Erythroblast (primary cell): Measurements from ENCODE around the gene NKAPD1.
A peak's percentile ranks its signal among the peaks of the same experiment; 100 is the strongest.
"Not testable (repeated sequence)": the region's sequence is repeated elsewhere in the genome, so short reads cannot be mapped to it uniquely, and the experiment has no call there.

Experiments
- DNase-seq, 2 experiments: peaks; one replicate each; lab custom pipeline; 2025; lab: John Stamatoyannopoulos, UW
- GATA1 ChIP-seq: IDR thresholded peaks from 2 replicates; pipeline ENCODE4 v1.6.1; 2011; ENCODE audit warnings: low read depth, mild to moderate bottlenecking, control low read depth, low read length, moderate library complexity
- POLR2A ChIP-seq: IDR thresholded peaks from 2 replicates; pipeline ENCODE4 v1.6.1; 2011; ENCODE audit warnings: mild to moderate bottlenecking, low read length

Gene NKAPD1

DNA sequence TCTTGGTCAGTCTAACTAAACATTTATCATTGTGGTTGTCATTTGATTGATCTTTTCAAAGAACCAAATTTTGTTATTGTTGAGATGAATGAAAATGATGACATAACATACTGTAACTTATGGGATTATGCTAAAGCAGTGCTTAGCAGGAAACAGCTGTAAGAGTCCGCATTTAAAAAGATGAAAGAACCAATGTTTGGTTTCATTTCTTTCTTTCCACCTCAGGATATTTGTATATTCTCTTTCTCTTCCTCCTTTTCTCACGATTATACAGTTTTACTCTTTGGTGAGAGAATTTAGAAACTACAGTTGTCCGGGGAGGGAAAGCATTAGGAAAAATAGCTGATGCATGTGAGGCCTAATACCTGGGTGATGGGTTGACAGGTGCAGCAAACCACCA lies 23.4 kb upstream of the NKAPD1 start:
- no peak for TF ChIP-seq POLR2A
- no peak for TF ChIP-seq GATA1
- no peak for DNase-seq

- no peak for DNase-seq
- TF ChIP-seq GATA1 (no peak), POLR2A (no peak)
These were observed 22.3 kb upstream of the NKAPD1 start for GRCh38 chr11:112051768-112052167.

GRCh38 chr11:112057170-112057569 lies 16.9 kb upstream of the NKAPD1 start:
- TF ChIP-seq POLR2A = no peak
- TF ChIP-seq GATA1 = no peak
- no peak for DNase-seq

DNA sequence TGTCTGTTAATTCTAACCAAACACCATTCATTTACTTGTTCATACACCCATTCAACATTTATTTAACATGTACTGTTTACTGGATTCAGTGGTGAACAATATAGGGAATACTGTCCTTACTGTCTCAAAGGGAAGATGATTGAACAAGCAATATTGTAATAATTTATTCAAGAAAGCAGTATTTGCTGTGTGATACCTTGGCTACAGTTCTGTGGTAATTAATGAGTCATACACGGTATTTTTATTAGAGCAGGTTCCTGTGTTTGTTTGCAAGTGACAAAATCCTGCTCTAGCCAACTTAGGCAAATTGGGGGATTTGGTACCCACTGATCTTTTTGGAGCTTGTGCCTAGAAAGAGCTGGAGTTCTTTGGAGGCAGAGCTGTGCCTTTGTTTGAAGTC lies 16.0 kb upstream of the NKAPD1 start:
- TF ChIP-seq GATA1 = no peak
- TF ChIP-seq POLR2A = no peak
- DNase-seq = no peak

DNA sequence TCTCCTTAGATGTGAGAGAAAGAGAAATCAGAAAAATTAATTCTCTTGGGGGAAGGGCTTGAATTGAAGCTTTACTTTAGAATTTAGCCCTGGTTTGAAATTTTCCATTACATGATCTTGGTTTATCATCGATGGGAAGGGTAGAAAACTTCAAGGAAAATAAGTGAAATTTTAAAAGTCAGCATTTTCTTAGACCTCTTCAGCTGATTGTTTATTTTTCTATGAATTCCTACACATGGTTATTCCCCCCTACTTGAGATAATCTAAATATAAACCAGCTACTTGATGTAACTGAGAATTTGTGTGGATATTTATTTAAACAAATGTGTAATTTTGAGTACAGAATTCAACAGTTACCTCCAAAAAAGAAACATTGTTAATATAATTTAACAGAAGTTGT lies 11.2 kb upstream of the NKAPD1 start:
- no peak for DNase-seq
- TF ChIP-seq POLR2A (no peak), GATA1 (no peak)

GRCh38 chr11:112082729-112083128 lies 8.6 kb downstream of the NKAPD1 start:
- no peak for DNase-seq
- TF ChIP-seq POLR2A (no peak), GATA1 (no peak)

- peak; percentile 71 to 77 for DNase-seq
- TF ChIP-seq POLR2A = no peak
- no peak for TF ChIP-seq GATA1
These were observed 11.8 kb downstream of the NKAPD1 start for GRCh38 chr11:112085822-112086421.

DNA sequence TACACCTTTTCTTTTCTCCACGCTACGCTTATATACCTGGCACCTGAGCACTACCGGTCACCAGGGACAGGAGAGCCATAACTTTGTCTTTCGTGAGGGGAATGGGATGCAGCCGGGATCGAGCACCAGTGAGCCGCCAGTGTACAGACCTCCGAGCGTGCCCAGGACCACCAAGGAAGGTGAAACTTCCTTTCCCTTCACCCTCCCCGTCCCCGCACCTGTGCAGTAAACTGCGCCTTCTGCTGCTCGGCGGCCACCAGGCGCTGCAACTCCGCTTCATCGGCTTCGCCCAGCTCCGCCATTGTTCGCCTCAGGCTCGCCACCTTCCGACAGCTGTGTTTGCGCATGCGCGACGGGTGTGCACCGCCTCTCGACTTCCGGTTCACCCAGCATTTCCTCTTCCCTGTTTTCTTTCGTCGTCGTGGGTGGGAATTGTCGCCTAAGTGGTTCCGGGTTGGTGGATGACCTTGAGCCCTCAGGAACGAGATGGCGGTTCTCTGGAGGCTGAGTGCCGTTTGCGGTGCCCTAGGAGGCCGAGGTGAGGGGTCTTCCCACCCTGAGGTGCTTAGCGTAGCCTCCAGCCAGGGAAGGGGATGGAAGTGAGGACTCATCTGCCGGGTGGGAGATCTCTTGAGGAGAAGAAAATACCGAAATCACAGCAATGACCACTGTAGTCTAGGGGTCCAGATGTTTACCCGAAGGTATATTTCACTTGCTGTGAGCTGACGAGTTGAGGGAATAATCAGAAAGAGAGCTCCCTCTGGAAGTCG lies 12.5 kb downstream of the NKAPD1 start, which contains the start of the genes SDHD and TIMM8B:
Gene SDHD, plus strand, starts transcription at position 452 of the 770 bp plus-strand sequence. Its CDS starts 35 bp downstream, at position 487.
Gene TIMM8B, minus strand, starts transcription at position 335 of the 770 bp plus-strand sequence. Its CDS starts 33 bp downstream, at position 302.
- DNase-seq = peak; percentile 98 to 99
- TF ChIP-seq POLR2A (peak; percentile 93), GATA1 (no peak)

DNA sequence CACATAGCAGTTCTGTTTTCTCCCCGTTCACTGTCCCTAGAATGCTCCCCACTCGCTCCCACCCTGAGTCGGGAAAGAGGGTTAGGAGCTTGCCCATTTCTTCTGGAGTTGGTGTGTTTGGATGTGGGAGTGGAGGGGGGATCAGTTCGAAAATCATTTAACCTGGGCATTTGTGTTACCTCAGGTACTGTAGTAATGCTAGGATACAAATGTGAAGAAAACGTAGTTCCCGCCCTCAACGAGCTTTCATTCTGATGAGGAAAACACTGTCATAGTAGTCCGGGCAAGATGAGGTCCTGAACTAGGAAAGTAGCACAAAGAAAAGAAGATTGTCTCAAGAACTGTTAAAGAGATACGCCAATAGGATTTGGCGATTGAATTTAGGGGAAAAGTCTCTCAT lies 13.1 kb downstream of the NKAPD1 start:
- TF ChIP-seq GATA1 (no peak), POLR2A (no peak)
- DNase-seq = peak; percentile 37 to 50

- not testable (repeated sequence) for DNase-seq
These were observed 21.2 kb downstream of the NKAPD1 start for GRCh38 chr11:112095302-112095701.

GRCh38 chr11:112096194-112096593 lies 22.1 kb downstream of the NKAPD1 start:
- TF ChIP-seq POLR2A (no peak), GATA1 (no peak)
- no peak for DNase-seq

DNA sequence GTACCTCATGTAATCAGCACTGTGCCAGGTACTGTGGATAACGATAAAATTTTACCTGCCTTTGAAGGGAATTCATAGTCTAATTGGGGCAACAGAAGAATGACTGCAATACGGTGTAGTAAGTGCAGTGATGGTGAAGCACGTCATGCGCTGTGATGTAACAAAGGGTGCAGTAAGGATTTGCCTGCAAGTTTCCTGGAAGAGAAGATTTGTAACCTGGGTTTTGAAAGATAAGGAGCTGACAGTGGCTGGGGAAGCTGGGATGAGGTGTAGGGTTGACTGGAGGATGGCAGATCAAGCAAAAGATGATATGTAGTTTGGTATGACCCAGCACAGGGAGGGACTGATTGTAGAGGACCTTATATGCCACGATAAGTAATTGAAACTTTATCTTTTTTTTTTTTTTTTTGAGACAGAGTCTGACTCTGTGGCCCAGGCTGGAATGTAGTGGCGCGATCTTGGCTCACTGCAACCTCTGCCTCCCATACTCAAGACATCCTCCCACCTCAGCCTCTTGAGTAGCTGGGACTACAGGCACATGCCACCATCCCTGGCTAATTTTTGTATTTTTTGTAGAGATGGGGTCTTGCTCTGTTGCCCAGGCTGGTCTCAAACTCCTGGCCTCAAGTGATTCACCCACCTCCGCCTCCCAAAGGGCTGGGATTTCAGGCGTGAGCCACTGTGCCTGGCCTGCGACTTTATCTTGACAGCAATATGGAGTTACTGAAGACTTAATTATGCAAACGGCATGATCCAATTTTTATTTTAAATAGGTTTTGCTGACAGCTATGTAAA lies 23.8 kb downstream of the NKAPD1 start:
- no peak for DNase-seq
- TF ChIP-seq POLR2A = no peak
- TF ChIP-seq GATA1 = no peak

- TF ChIP-seq POLR2A (no peak), GATA1 (no peak)
These were observed 26.4 kb downstream of the NKAPD1 start for GRCh38 chr11:112100462-112100861.

GRCh38 chr11:112103446-112103845 lies 29.3 kb downstream of the NKAPD1 start:
- no peak for DNase-seq
- no peak for TF ChIP-seq POLR2A
- no peak for TF ChIP-seq GATA1

More at GRCh38 chr11:112100462-112100861, 26.4 kb downstream of the NKAPD1 start:
- DNase-seq = no peak

DNA sequence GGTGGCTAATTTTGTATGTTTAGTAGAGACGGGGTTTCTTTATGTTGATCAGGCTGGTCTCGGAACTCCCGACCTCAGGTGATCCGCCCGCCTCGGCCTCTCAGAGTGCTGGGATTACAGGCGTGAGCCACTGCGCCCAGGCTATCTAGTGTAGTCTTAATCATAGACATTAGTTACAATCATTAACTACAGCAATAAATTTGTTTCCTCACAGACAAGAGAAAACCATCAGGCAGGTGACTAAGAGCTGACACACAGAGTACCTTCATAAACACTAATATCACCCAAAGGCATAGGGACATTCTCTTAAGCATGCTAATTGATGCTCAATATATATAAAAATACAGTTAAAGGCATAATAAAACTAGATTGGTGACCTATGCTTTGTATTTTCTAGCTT lies 32.0 kb downstream of the NKAPD1 start:
- no peak for DNase-seq

More for the DNA sequence above, 32.0 kb downstream of the NKAPD1 start:
- TF ChIP-seq GATA1 (no peak), POLR2A (no peak)
